SHP77 (cell line): ENCODE measurements around the gene MAP2K2.
"Not testable (repeated sequence)": the region's sequence is repeated elsewhere in the genome, so short reads cannot be mapped to it uniquely, and the experiment has no call there.

Experiments
- DNase-seq, 2 experiments: peaks; one replicate each; lab custom pipeline; 2025; lab: John Stamatoyannopoulos, UW

MAP2K2 gene

DNA sequence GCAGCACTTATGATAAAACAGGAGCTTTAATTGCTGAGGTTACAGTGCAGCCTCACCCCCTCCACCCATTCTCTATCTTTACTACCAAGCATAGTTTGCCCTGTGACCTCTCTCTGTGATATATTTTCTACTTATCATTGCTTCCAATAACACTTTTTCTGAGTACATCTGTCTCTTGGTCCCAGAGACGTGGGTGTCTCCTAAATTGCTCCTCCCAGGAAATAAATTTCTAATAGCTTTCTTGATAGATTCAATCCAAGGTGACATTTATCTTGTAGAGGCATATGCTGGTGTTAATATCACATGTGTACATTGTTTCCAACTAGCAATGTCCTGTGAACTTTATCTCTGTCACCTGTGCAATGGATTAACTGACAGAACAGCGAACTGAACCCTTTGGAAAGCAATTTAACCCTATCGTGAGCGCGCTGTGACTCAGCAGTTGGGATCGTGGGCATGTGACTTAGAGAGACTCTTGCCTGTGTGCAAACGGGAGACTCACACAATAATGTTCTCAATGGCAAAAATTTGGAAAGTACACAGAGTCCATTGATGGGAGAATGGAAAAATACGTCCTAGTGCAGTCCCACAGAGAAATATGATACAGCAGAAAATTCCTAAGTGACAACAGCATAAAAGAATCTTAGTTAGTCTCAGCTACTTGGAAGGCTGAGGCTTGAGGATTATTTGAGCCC, 7.0 kb upstream of the MAP2K2 start:
- DNase-seq: no peak

GRCh38 chr19:4129050-4129449, 5.1 kb upstream of the MAP2K2 start:
- not testable (repeated sequence) for DNase-seq

DNA sequence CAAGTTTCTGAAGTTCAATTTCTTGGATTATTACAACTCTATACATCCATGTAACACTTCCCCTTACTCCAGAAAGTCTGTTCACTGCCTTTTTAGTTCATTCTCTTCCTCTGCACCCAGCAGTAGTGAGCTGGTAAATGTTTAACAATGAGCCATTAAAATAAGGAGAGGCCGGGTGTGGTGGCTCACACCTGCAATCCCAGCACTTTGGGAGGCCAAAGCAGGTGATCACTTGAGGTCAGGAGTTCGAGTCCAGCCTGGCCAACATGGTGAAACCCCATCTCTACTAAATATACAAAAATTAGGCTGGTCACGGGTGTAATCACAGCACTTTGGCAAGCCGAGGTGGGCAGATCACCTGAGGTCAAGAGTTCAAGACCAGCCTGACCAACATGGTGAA, 3.4 kb upstream of the MAP2K2 start:
- DNase-seq: not testable (repeated sequence)

GRCh38 chr19:4124638-4125037, 716 bp upstream of the MAP2K2 start:
- peak in 1 of 2 experiments; percentile 14 for DNase-seq

GRCh38 chr19:4122480-4122879, 1.4 kb downstream of the MAP2K2 start:
- DNase-seq: no peak

DNA sequence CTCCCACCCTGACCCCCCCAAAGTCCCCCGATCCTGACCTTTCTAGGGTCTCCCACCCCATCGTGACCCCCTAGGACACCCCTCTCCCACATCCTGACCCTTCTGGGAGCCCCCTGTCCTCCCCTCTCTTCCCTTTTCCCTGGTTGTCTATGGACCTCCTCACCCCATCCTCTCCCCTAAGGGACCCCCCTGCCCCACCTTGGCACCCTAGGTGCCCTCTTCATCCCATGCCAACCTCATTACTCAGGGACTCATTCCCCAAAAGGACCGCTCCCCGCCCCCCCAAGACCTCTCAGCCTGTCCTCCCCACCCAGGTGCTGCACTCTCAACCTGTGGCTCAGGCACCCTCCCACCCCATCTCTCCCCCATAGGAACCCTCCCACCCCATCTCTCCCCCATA, 2.1 kb downstream of the MAP2K2 start:
- no peak for DNase-seq

- no peak for DNase-seq
Observed at GRCh38 chr19:4121273-4121612, 2.7 kb downstream of the MAP2K2 start.

DNA sequence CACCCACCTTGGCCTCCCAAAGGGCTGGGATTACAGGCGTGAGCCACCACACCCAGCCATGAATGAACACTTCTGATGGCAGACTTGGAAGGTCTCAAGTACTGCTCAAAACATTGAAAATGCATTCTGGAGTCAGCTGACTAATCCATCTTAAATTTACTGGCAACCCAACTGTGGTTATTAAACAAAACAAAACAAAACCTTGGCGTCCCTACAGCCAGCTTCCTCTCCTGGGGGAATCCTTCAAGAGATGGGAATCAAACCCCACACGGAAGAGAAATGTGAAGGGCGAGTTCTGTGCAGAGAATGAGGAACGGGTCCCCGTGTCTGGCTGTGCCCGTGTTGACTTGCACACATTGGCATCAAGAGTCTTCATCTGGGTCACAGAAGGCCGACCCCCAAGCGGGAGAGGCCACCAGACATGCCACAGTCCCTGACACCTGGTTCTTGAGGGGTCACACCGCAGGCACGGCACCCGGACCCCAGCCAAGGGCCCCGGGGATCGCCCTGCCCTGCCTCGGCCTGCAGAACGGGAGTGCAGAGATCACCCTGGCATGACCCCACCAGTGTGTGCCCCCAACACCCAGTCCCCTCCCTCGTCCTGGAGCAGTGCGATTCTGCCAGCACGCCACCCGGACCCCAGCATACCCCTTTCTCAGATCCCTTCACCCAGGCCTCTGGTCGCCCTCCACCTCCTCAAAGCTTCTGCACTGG, 3.2 kb downstream of the MAP2K2 start:
- DNase-seq: no peak

- no peak for DNase-seq
Observed at GRCh38 chr19:4119763-4120162, 4.2 kb downstream of the MAP2K2 start.

GRCh38 chr19:4115818-4116385, 8.0 kb downstream of the MAP2K2 start:
- DNase-seq: no peak

DNA sequence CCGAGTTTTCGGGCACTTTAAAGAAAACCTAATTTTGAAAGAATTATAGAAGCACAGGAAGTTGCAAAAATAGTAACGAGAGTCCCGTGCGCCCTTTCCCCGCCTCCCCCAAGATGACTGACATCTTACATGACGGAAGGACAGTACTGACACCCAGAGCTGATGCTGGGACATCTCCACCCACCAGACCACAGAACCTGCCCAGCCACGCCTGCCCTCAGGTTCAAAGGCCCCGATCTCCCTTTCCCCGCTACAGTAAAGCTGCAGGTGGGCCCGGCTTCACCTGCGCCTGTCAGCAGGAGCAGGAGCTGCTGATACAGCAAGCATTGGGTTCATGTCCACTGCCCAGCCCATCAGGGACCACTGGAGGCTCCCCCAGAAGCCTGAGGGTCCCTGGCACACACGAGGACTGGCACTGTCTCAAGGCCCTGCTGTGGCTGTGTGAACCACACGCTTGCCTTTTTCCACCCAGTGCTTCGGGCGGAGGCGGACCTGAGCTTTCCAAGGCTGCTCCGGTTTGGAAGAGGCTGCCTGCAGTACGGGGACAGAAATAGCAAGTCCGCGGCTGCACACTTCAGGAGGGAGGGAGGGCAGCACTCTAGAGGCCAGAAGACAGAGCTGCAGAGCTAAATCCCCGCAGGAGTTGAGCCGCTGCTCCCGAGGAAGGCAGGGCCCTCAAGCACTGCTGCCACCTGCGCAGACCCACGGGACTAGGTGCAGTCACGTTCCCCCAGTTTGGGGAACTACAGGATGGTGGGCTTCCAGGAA, 8.7 kb downstream of the MAP2K2 start:
- no peak for DNase-seq

GRCh38 chr19:4114181-4114580, 9.7 kb downstream of the MAP2K2 start:
- DNase-seq: no peak

- no peak for DNase-seq
Observed at GRCh38 chr19:4113398-4114088, 10.4 kb downstream of the MAP2K2 start.

DNA sequence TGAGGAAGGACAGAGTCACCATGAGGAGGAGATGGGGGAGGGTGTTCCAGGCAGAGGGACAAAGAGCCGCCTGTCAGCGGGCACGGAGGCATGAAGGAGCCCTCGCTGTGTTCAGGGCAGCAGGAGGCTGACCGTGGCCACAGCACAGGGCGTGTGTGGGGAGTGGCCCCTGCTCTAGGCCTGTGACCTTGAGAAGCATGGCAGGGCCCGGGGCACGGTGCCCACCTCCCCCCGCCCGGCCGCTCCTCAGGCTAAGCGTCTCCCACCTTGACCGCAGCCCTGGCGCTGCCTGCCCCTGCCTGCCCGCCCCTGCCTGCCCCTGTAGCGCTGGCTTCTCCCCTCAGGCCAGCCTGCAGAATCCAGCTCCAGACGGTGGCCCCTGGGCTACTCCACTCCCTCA, 11.6 kb downstream of the MAP2K2 start:
- no peak for DNase-seq

DNA sequence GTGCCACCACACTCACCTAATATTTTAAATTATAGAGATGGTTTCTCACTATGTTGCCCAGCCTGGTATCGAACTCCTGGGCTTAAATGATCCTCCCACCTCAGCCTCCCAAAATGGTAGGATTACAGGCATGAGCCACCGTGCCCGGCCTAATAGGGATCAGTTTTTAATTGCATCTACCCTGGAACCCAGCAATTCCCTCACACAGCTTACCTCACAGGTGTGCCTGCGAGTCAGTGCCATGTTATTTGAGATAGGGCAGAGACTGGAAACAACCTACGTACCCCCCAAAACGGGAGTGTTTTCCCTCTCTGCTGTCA, 14.3 kb downstream of the MAP2K2 start:
- no peak for DNase-seq

DNA sequence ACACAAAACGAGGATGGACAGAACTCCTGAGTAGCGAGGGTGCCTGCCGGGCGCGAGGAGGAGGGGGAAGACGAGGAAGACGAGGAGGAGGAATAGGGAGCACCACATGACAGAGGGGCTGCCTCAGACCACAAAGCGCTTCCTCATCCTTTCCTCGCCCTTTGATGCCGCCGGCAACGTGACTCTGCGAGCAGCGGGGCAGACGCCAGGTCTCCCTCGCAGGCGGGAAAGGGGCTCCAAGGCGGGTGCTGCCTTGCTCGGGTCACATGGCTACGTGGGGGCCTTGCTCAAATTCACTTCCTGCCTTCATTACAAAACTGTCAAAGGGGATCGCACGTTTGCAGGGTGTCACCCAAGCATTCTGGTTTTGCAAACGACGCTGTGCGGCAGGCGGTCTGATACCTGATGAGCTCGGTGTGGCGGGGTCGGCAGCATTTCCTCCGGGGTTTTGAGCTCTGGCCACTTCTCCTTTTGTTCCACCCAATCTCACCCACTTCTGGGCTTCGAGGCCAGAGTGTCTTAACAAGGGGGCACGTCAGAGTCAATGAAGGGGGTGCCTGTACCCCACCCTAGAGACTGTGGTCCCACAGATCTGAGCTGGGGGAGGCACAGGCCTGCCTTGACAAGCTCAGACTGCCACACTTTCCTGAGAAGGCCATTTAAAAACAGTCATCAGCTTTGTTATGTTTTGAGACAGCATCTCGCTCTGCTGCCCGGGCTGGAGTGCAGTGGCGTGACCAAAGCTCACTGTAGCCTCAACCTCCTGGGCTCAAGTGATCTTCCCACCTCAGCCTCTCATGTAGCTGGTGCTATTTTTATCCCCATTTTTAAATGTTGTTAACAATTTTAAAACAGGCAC, 14.9 kb downstream of the MAP2K2 start:
- no peak for DNase-seq

DNA sequence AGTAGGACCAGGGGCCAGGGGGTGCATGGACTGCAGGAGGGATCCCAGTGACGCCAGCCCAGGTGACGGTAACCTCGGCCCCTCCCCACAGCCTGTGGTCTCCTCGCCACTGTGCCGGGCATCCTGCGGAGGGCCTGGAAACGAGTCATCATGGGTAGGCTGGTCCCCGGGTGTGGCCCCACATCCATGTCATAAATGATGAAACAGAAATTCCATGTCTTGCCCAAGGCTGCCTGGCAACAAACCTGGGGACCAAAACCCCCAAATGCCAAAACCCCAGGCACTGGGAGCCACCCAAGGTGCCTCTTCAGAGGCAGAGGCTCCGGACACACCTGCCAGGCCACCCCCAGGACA, 20.9 kb downstream of the MAP2K2 start:
- no peak for DNase-seq

GRCh38 chr19:4102339-4103079, 21.4 kb downstream of the MAP2K2 start:
- DNase-seq: no peak

DNA sequence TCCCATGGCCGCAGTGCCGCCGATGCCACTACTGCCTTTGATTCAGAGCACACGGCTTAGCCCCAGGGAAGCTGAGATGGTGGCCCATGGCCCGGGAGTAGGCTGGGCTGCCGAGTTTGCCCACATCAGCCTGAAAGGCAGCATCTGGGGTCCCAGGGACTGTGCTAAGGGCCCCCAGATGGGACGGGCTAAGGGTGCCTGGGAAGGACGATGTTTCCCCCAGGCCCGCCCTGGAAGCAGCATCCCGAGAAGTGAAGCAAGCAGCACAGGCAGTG, 22.5 kb downstream of the MAP2K2 start:
- DNase-seq: no peak

DNA sequence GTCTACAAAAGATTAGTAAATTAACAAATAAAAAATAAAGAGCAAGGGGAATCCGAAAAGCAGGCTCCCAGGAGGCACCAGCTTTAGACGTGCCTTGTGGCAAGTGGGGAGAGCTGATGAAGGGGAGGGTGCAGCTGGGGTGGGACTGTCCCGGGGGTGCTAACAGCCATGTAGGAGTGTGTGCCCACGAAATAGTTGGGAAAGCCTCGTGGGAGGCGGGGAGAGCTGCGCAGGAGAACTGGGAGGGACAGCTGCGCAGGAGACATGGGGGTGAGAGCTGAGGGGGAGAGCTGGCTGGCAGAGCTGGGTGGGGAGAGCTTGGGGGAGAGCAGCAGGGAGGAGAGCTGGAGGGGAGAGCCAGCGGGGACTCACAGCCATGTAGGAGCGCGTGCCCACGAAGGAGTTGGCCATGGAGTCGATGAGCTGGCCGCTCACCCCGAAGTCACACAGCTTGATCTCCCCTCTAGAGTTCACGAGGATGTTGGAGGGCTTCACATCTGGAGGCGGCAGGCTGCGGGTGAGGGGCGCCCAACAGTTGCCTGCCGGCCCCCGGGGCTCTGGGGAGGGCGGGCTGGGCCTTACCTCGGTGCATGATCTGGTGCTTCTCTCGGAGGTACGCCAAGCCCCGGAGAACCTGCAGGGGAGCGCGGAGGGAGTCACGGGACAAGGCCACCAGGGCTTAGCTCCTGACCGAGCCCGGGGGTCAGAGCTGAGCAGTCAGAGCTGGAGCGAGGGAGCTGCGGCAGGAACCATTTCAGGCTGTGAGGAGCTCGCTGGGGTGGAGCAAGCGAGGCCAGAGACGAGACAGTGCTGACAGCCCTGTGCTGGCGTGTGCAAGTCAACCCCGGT, 23.1 kb downstream of the MAP2K2 start:
- no peak for DNase-seq
